ENCODE results near the gene TMEM132D.
"Not testable (repeated sequence)": the region's sequence is repeated elsewhere in the genome, so short reads cannot be mapped to it uniquely, and the experiment has no call there.

TMEM132D gene

GRCh38 chr12:129190827-129191226 is 713.0 kb downstream of the TMEM132D start:
- DNase-seq (ENCODE audit: extremely low spot score) = no peak
- ChIA-PET CTCF (no interaction called here), POLR2A (no interaction called here)
- no peak for TF ChIP-seq CTCF (IDR thresholded peaks at IDR 0.05; ENCODE audit: control extremely low read depth, extremely low read depth, low read depth, missing control alignments)

- DNase-seq (ENCODE audit: extremely low spot score); POLR2A ChIA-PET; CTCF ChIA-PET: not testable (repeated sequence)
Observed at GRCh38 chr12:129189879-129190278, 713.9 kb downstream of the TMEM132D start.

GRCh38 chr12:129186952-129187351 is 716.9 kb downstream of the TMEM132D start:
- TF ChIP-seq CTCF (IDR thresholded peaks at IDR 0.05; ENCODE audit: control extremely low read depth, extremely low read depth, low read depth, missing control alignments) = no peak
- DNase-seq (ENCODE audit: extremely low spot score) = no peak
- ChIA-PET CTCF (interaction anchor here (1.0 kb wide), 1 partner anchor 8 kb away, joined by 4 read pairs; no protein-coding TSS in a partner anchor), POLR2A (no interaction called here)

GRCh38 chr12:129185855-129186254 is 718.0 kb downstream of the TMEM132D start:
- POLR2A ChIA-PET = no interaction called here
- TF ChIP-seq CTCF (IDR thresholded peaks at IDR 0.05; ENCODE audit: control extremely low read depth, extremely low read depth, low read depth, missing control alignments) = no peak
- DNase-seq (ENCODE audit: extremely low spot score) = no peak
- CTCF ChIA-PET = interaction anchor here (1.0 kb wide), 1 partner anchor 9 kb away, joined by 4 read pairs; no protein-coding TSS in a partner anchor

- no peak for TF ChIP-seq CTCF (IDR thresholded peaks at IDR 0.05; ENCODE audit: control extremely low read depth, extremely low read depth, low read depth, missing control alignments)
- POLR2A ChIA-PET = no interaction called here
- CTCF ChIA-PET = no interaction called here
- no peak for DNase-seq (ENCODE audit: extremely low spot score)
Observed at GRCh38 chr12:129184127-129184928, 719.5 kb downstream of the TMEM132D start.

GRCh38 chr12:129179941-129180553 is 723.8 kb downstream of the TMEM132D start:
- no peak for TF ChIP-seq CTCF (IDR thresholded peaks at IDR 0.05; ENCODE audit: control extremely low read depth, extremely low read depth, low read depth, missing control alignments)
- CTCF ChIA-PET = interaction anchor here (1.3 kb wide), 1 partner anchor 17 kb away, joined by 4 read pairs; no protein-coding TSS in a partner anchor
- DNase-seq (ENCODE audit: extremely low spot score) = no peak
- POLR2A ChIA-PET = no interaction called here

- POLR2A ChIA-PET = no interaction called here
- no peak for TF ChIP-seq CTCF (IDR thresholded peaks at IDR 0.05; ENCODE audit: control extremely low read depth, extremely low read depth, low read depth, missing control alignments)
- CTCF ChIA-PET = no interaction called here
- DNase-seq (ENCODE audit: extremely low spot score) = no peak
Observed at GRCh38 chr12:129169928-129170327, 733.9 kb downstream of the TMEM132D start.

Data from GM10248 (cell line).